Measurements from ENCODE around the gene ZNF503.

ZNF503 gene, protein sequence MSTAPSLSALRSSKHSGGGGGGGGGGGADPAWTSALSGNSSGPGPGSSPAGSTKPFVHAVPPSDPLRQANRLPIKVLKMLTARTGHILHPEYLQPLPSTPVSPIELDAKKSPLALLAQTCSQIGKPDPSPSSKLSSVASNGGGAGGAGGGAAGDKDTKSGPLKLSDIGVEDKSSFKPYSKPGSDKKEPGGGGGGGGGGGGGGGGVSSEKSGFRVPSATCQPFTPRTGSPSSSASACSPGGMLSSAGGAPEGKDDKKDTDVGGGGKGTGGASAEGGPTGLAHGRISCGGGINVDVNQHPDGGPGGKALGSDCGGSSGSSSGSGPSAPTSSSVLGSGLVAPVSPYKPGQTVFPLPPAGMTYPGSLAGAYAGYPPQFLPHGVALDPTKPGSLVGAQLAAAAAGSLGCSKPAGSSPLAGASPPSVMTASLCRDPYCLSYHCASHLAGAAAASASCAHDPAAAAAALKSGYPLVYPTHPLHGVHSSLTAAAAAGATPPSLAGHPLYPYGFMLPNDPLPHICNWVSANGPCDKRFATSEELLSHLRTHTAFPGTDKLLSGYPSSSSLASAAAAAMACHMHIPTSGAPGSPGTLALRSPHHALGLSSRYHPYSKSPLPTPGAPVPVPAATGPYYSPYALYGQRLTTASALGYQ

DNA sequence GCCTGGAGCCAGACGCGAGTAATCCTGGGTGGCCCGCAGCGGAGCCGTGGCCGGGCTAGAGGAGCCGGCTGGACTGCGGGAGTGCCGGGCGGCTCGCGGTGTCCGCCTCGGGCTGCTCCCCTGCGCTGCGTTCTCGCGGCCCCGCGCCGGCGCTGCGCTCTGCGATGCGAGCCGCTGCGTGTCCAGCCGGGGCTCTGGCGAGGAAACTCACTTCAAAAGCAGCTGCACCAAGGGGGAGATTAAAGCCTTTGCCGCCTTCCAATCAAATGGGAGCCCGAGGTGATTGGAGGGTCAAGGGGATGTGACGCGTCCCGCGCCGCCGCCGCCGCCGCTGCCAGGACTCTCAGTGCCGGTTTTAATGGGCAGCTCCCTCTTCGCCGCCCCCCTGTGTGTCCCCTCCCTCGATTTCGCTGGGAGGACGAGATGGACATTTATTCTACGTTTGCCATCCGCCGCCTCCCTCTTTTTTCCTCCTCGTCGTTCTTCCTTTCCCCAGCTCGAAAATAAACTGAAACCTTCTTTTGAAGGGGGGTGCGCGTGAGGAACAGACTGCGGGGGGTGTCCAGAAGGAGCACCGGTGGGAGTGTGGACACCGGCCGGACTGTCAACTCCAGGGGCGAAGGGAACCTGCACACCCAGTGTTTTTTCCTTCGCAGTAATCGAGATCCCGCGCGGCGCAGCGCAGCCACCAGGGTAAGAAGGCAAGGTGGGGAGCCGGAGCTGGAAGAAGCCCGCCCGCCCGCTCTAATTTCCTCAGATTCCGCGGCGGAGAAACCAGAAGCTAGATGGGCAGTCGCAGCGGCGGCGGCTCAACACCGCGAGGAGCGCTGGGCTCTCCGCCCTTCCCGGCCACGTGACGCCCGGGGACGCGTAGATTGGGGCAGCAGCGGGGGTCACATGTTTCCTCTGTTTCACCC is at the start of gene ZNF503:
ZNF503 (minus strand) TSS at position 196 of the 917 bp plus-strand sequence. CDS start 345 bp downstream, outside the sequence.
- peak; percentile 68 for DNase-seq (ENCODE audit: extremely low spot score)
- ChIA-PET POLR2A (no interaction called here), CTCF (no interaction called here)
- TF ChIP-seq, protein P1, sequence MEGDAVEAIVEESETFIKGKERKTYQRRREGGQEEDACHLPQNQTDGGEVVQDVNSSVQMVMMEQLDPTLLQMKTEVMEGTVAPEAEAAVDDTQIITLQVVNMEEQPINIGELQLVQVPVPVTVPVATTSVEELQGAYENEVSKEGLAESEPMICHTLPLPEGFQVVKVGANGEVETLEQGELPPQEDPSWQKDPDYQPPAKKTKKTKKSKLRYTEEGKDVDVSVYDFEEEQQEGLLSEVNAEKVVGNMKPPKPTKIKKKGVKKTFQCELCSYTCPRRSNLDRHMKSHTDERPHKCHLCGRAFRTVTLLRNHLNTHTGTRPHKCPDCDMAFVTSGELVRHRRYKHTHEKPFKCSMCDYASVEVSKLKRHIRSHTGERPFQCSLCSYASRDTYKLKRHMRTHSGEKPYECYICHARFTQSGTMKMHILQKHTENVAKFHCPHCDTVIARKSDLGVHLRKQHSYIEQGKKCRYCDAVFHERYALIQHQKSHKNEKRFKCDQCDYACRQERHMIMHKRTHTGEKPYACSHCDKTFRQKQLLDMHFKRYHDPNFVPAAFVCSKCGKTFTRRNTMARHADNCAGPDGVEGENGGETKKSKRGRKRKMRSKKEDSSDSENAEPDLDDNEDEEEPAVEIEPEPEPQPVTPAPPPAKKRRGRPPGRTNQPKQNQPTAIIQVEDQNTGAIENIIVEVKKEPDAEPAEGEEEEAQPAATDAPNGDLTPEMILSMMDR (IDR thresholded peaks at IDR 0.05; ENCODE audit: control extremely low read depth, extremely low read depth, low read depth, missing control alignments) = no peak

DNA sequence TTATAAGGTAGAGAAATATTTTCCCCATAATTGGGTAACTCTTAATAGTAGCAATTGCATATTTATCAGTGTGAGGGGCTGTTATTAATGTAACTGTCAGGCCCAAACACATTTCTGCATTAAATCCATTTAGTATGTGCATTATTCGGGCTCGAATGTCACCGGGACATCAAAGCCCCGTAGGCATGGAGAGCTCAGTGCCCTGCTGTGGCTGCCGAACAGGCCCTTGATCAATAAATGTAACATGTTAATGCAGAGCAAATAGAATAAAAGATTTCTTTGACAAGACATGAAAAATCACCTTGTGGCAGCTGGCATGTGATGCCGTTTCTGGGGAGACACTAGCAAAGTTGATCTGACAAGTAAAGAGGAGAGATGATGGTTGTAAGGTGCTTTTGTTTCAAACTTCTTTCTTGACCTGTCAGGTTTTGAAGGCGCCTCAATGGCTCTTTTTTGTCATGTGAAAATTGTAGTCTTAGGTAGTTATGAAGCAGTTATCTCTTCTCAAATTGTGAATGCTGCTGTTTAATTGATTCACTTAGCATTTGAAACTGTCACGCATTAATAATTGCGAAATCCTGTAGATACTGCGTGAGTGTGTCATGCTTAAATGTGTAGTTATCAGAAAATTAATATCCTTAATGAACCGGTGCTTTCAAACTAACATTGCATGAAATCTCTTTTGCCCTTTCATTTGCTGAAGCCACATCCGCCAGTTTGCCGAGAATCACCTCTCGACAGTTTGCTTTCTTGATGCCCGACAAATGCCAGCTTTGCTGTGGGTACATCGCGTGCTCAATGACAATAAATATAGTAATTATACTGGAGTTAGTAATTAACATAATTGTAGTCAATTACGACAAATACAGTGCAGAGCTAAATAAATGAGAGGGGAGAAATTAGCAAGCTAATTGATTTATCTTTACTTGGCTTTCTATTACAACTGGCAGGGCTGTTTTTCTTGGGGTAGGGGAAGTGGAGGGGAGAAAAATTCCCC is 49.4 kb upstream of the ZNF503 start:
- CTCF ChIA-PET = interaction anchor here (1.5 kb wide), 1 partner anchor 22 kb away, joined by 5 read pairs; no protein-coding TSS in a partner anchor

DNA sequence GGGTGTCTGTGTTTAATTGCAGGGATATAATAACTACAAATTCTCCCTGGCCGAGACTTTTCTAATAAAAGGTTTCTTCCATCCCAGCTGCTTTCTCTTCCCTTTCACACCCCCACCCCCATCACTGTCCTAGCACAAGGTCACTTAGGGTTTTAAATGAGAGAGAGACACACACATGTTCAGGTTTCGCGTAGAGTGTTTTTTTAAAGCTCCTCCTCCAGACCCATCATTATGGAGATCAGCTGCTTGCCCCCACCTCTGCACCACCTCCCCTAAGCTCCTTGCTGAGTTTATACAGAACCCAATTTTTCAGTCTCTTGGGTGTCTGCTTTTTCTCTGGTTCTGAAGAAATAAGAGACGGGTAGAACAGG is 48.5 kb upstream of the ZNF503 start:
- DNase-seq (ENCODE audit: extremely low spot score) = no peak
- TF ChIP-seq, protein P1 (IDR thresholded peaks at IDR 0.05; ENCODE audit: control extremely low read depth, extremely low read depth, low read depth, missing control alignments) = no peak
- CTCF ChIA-PET = no interaction called here
- POLR2A ChIA-PET = no interaction called here

More for the DNA sequence above, 49.4 kb upstream of the ZNF503 start:
- POLR2A ChIA-PET = no interaction called here
- no peak for DNase-seq (ENCODE audit: extremely low spot score)
- TF ChIP-seq, protein P1 (IDR thresholded peaks at IDR 0.05; ENCODE audit: control extremely low read depth, extremely low read depth, low read depth, missing control alignments) = no peak

DNA sequence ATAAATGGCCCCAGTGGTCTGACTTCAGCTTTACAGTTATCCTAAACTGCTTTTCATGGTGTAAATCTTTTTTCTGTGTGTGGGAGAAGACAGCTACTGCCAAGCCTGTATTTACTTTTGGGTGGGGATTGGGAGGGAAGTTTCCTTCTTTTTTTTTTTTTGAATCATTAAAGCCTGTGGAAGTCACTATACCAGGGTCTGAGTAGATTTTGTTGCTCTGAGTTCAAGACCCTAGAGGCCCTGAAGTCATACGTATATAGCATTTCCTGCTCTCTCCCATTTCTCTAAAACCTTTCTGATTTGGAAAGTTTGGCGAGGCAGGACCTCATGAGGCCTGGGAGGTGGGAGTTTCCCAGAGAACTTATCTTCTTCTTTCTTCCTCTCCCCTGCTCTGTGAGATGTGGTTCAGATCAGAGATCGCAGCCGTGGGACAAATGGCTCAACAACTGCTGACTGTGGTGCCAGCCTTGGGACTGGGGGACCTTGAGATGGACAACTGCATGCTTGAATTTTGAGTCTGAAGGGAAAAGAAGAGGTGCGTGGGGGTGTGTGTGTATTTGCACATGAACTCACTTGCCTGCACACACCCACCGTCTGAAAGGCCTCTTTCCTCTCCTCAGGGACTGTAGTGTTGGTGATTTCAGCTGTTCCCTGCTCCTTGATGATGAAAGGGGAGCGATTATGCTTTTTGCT is 48.0 kb upstream of the ZNF503 start:
- CTCF ChIA-PET = no interaction called here

DNA sequence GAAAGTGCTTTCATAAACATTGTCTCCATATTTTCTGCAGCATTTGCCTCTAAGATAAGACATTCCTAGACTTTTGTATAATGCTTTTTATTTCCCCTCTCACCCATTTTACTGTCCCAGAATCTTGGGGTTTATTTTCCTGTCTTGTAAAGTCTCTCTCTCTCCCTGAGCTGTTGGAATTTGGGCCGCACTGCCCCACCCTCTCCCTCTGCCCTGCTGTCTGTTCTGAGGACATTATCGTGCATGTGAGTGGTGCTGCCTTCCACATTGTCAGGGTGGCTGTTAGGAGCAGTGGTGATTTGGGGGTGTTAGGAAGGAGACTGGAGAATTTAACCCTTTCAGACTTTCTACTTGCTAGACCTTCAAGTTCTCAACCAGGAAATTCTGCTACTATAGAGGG is 46.6 kb upstream of the ZNF503 start:
- TF ChIP-seq, protein P1 (IDR thresholded peaks at IDR 0.05; ENCODE audit: control extremely low read depth, extremely low read depth, low read depth, missing control alignments) = no peak
- ChIA-PET POLR2A (no interaction called here), CTCF (no interaction called here)
- no peak for DNase-seq (ENCODE audit: extremely low spot score)

More for the DNA sequence above, 48.0 kb upstream of the ZNF503 start:
- TF ChIP-seq, protein P1 (IDR thresholded peaks at IDR 0.05; ENCODE audit: control extremely low read depth, extremely low read depth, low read depth, missing control alignments) = no peak
- DNase-seq (ENCODE audit: extremely low spot score) = no peak
- POLR2A ChIA-PET = no interaction called here
